HG02885 (cell line): ENCODE measurements around the gene HMOX2.

Source experiments
- ATAC-seq: cut with Tn5 transposase; IDR thresholded peaks from one replicate; pipeline ENCODE4 v1.9.1; 2021; ENCODE audit warnings: mild to moderate bottlenecking; ENCODE audit not compliant: unreplicated experiment, poor library complexity

HMOX2 gene

GRCh38 chr16:4499196-4499555, 23.0 kb downstream of the HMOX2 start:
- ATAC-seq, result no peak

GRCh38 chr16:4500272-4500671, 24.1 kb downstream of the HMOX2 start:
- no peak for ATAC-seq

- no peak for ATAC-seq
Observed at GRCh38 chr16:4501071-4501478, 24.9 kb downstream of the HMOX2 start.

GRCh38 chr16:4505356-4506147, 29.4 kb downstream of the HMOX2 start:
- peak; percentile 84 for ATAC-seq

- no peak for ATAC-seq
Observed at GRCh38 chr16:4506450-4506849, 30.3 kb downstream of the HMOX2 start.

- no peak for ATAC-seq
Observed at GRCh38 chr16:4507588-4508345, 31.6 kb downstream of the HMOX2 start.

- no peak for ATAC-seq
Observed at GRCh38 chr16:4508806-4509205, 32.6 kb downstream of the HMOX2 start.

- no peak for ATAC-seq
Observed at GRCh38 chr16:4509420-4509819, 33.2 kb downstream of the HMOX2 start.

- ATAC-seq, result no peak
Observed at GRCh38 chr16:4510131-4510530, 33.9 kb downstream of the HMOX2 start.

- ATAC-seq, result no peak
Observed at GRCh38 chr16:4510747-4511426, 34.7 kb downstream of the HMOX2 start.

- ATAC-seq, result no peak
Observed at GRCh38 chr16:4511441-4512082, 35.4 kb downstream of the HMOX2 start.

- no peak for ATAC-seq
Observed at GRCh38 chr16:4512473-4512872, 36.3 kb downstream of the HMOX2 start.

- no peak for ATAC-seq
Observed at GRCh38 chr16:4513086-4513860, 37.1 kb downstream of the HMOX2 start.

- no peak for ATAC-seq
Observed at GRCh38 chr16:4513881-4514280, 37.7 kb downstream of the HMOX2 start.

- ATAC-seq, result no peak
Observed at GRCh38 chr16:4514606-4515005, 38.4 kb downstream of the HMOX2 start.

GRCh38 chr16:4515611-4516233, 39.5 kb downstream of the HMOX2 start:
- no peak for ATAC-seq

- ATAC-seq, result no peak
Observed at GRCh38 chr16:4517812-4518680, 41.8 kb downstream of the HMOX2 start.

GRCh38 chr16:4519274-4520058, 43.3 kb downstream of the HMOX2 start:
- no peak for ATAC-seq
